Activated T-helper 1 cell treated with anti-CD3 and anti-CD28 coated beads, Interleukin-12 subunit alpha, Interleukin-12 subunit beta, Interleukin-2, Interleukin-4 antibody, amounts not matched to agents 30 ng/mL and 10 ng/mL and 1 ng/mL, durations not matched to agents 14 hours and 24 hours and 36 hours (primary cell): Measurements from ENCODE around the gene ASTN2. TPM values are rescaled to one million over a fixed set of nuclear protein-coding genes. Genes with fewer than 3 reads are reported as not detected.

ENCODE experiments used
- DNase-seq: peaks from one replicate; pipeline ENCODE4 v3.0.0; 2021; ENCODE audit warnings: low spot score
- H3K27ac Mint-ChIP-seq: one replicate; pipeline ENCODE4 v1.8.0; 2021; ENCODE audit warnings: mild to moderate bottlenecking, mixed read lengths
- H3K27me3 Mint-ChIP-seq: one replicate; pipeline ENCODE4 v1.8.0; 2022; ENCODE audit warnings: mild to moderate bottlenecking, moderate library complexity, mixed read lengths; ENCODE audit not compliant: insufficient read depth
- H3K36me3 Mint-ChIP-seq: one replicate; pipeline ENCODE4 v1.8.0; 2021; ENCODE audit warnings: low read depth, mixed read lengths
- H3K4me1 Mint-ChIP-seq: one replicate; pipeline ENCODE4 v1.8.0; 2021; ENCODE audit warnings: low read depth, mixed read lengths
- H3K4me3 Mint-ChIP-seq: one replicate; pipeline ENCODE4 v1.8.0; 2021; ENCODE audit warnings: mild to moderate bottlenecking, moderate library complexity, mixed read lengths
- H3K9me3 Mint-ChIP-seq: one replicate; pipeline ENCODE4 v1.8.0; 2021; ENCODE audit warnings: mixed read lengths
- intact Hi-C: fragments of 100-400 bp; cut with micrococcal nuclease; formaldehyde crosslinking; loops from one replicate; pipeline ENCODE4 v1.15.1; 2024
- total RNA-seq: library from RNA; stranded (reverse); gene quantifications from 2 replicates; pipeline ENCODE4 v1.2.3, GENCODE V29; 2022

ASTN2 gene
- total RNA-seq, 1 donor from 2014 or later: 3.3 TPM

DNA sequence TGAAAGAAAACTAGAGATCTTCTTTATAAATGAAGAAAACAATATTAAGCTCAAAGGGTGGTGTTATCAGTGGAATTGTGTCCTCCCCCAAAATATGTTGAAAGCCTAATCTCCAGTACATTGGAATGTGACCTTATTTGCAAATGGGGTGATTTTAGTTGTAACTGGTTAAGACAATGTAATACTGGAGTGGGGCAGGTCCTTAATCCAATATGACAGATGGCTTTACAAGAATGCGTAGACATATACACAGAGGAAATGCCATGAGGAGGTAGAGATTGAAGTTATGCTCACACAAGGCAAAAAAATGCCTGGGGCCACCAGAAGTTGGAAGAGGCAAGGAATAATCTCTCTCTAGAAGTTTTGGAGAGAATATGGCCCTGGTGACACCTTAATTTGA is 741.5 kb downstream of the ASTN2 start:
- Mint-ChIP-seq H3K4me1 (no peaks in the 10 kb centered on the region), H3K27me3 (no peaks in the 10 kb centered on the region), H3K27ac (no peak overlapping the region), H3K36me3 (peaks cover 3% of the 10 kb centered on the region), H3K4me3 (no peak overlapping the region), H3K9me3 (peaks cover 25% of the 10 kb centered on the region)
- no peak for DNase-seq
- intact Hi-C loops: no loop called here

DNA sequence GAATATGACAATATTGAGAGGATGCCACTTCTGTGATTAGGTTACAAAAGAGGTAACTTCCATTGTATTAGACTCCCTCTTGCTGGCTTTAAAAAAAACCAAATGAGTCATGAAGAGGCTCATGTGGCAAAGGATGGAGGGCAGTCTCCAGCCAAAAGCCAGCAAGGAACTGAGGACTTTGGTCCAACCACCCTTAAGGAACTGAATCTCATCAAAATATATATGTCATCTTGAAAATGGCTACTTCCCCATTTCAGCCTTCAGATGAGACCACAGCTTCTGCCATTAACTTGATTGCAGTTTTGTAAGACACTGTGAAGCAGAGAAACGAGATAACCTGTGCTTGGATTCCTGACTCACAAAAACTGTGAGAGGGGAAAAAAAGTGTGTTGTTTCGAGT is 743.3 kb downstream of the ASTN2 start:
- Mint-ChIP-seq H3K4me1 (no peaks in the 10 kb centered on the region), H3K9me3 (peaks cover 25% of the 10 kb centered on the region), H3K27me3 (no peaks in the 10 kb centered on the region), H3K27ac (no peak overlapping the region), H3K36me3 (peaks cover 3% of the 10 kb centered on the region), H3K4me3 (no peak overlapping the region)
- intact Hi-C loops: no loop called here
- DNase-seq: no peak

DNA sequence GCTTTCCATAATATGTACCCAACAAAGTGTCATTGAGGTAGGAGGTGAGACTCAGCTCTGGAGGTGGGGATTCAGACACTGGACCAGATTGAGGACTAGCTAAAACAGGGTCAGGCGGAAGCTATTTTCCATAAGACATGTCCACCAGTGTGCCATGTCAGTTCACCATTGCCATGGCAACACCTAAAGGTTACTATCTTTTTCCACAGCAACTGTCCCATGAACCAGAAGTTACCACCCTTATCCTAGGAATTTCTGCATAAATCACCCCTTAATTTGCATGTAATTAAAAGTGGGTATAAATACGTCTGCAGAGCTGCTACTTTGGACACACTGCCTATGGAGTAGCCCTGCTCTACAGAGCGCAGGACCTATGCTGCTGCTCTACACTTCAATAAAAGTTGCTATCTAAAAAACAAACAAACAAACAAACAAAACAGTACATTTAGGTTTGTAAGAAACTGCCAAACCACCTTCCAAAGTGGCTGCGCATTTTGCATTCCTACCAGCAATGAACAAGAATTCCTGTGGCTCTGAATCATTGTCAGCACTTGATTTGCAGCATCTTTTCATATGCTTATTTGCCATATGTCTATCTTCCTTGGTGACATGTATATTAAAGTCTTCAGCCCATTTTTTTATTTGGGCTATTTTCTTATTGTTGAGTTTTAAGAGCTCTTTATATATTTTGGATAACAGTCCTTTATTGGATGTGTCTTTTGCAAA is 745.7 kb downstream of the ASTN2 start:
- no peaks in the 10 kb centered on the region for H3K27me3 Mint-ChIP-seq
- no peak overlapping the region for H3K4me3 Mint-ChIP-seq
- peaks cover 10% of the 10 kb centered on the region for H3K9me3 Mint-ChIP-seq
- no peak for DNase-seq
- H3K36me3 Mint-ChIP-seq: peaks cover 3% of the 10 kb centered on the region
- H3K27ac Mint-ChIP-seq: no peak overlapping the region
- no peaks in the 10 kb centered on the region for H3K4me1 Mint-ChIP-seq
- intact Hi-C loops: loop anchor here (10.0 kb wide), 1 partner anchor 2004 kb away; no protein-coding TSS in a partner anchor

DNA sequence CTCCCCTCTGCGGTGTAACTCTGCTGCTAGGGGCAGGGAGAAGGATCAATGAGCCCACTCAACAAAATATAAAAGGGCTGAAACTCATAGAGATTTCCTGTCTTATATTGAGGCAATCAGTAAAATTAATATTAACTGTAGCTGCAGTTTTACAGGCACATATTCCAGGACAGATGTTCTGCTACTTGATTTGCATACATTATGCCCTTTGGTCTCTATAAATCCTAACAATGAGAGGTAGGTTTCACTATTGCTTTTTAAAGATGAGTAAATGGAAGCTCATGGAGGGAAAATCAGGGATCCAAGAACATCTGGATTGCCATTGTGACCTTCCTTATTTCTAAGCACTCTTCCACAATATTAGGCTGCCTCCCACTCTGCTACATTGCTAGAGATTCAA is 751.3 kb downstream of the ASTN2 start:
- Mint-ChIP-seq H3K9me3 (no peaks in the 10 kb centered on the region), H3K4me3 (no peak overlapping the region), H3K4me1 (no peaks in the 10 kb centered on the region), H3K36me3 (no peaks in the 10 kb centered on the region), H3K27me3 (no peaks in the 10 kb centered on the region), H3K27ac (no peak overlapping the region)
- intact Hi-C loops: loop anchor here (5.0 to 10.0 kb wide), 2 partner anchors 516 to 1999 kb away; no protein-coding TSS in a partner anchor
- DNase-seq: no peak

DNA sequence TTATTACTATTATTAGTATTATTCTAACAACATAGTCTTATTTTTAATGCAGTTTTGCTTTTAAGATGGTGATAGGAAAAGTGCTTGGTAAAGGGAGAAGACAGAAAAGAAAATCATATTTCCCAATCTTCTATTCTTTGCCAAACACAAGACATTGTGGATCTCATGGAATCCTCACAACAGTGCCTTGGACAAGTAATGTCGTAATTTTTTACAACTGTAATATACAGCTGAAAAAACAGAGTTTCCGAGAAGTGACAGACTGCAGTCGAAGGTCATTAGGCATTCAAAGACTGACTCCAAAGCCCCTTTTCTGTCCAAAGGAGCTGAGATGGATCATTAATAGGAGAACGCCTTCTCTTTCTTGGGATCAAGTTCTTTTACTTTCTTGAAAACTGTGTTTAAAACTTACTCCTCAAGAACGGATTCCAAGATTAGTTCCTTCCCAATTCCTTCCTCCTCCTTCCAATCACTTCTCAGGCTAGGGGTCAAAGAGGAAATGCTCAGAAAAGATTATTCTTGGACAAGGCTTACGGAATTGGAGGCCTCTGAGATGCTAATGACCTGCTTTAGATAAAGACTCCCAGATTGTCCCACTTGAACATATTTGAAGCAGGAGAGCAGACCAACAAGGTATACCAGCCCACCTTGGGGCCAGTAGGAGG is 752.1 kb downstream of the ASTN2 start:
- Mint-ChIP-seq H3K9me3 (no peaks in the 10 kb centered on the region), H3K36me3 (no peaks in the 10 kb centered on the region), H3K27me3 (no peaks in the 10 kb centered on the region), H3K27ac (no peak overlapping the region), H3K4me3 (no peak overlapping the region), H3K4me1 (no peaks in the 10 kb centered on the region)
- DNase-seq: no peak
- intact Hi-C loops: loop anchor here (5.0 to 10.0 kb wide), 2 partner anchors 515 to 1998 kb away; no protein-coding TSS in a partner anchor

DNA sequence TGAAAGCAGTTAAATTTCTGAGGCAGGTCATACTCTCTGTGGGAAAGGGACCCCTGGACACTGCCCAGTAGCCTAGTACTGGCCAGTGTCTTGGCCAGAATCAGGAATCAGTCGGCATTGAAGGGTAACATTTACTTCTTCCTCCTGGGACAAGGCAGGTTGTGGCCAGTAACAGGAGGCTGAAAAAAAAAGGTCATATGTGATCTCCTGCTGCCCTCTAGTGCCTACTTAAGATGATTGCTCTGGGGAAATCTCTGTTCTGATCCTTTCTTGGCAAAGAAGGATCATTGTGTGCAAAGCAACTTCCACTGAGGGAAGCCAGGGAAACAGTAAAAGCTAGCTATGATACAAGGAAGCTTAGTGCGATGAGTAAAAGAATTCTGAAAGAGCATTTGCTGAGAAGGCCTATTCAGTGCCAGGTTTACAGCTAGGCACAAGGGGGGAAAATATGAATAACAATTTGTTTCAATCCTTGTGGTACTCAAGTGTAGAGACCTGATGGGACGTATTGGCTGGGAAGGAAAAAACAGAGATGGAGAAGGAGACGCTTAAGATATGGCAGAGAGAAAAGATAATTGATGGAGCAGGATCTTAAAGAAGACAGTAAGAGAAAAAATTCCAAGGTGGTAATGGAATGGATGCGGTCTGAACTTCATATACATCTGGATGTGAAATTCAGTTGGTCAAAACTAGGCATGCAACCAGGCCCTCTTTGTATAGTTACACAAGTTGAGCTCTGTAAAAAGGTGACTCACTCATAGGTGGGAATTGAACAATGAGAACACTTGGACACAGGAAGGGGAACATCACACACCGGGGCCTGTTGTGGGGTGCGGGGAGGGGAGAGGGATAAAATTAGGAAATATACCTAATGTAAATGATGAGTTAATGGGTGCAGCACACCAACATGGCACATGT is 753.6 kb downstream of the ASTN2 start:
- intact Hi-C loops: loop anchor here (1.0 to 10.0 kb wide), 5 partner anchors 72 to 1996 kb away; no protein-coding TSS in a partner anchor
- DNase-seq: no peak

DNA sequence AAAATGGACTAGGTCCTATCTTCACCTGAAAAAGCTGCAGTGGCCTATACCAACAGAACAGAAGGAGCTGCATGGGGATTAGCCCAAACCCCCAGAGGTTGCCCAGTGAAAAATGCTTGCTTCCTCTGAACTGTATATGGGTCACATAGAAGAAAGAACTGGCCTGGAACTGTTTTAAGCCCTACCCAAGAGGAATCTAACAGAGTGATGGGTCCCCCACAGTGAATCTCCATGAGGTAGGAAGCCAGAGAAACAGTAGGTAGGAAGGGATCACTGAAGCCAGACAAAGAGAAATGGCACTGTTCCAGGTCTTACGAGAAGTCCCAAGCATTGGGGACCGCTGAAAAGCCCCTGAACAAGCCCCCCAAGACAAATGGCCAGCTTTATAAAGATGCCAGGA is 756.6 kb downstream of the ASTN2 start:
- Mint-ChIP-seq H3K27ac (no peak overlapping the region), H3K36me3 (no peaks in the 10 kb centered on the region), H3K4me1 (no peaks in the 10 kb centered on the region), H3K27me3 (no peaks in the 10 kb centered on the region), H3K9me3 (no peaks in the 10 kb centered on the region), H3K4me3 (no peak overlapping the region)
- DNase-seq: no peak
- intact Hi-C loops: no loop called here

More for the DNA sequence above, 753.6 kb downstream of the ASTN2 start:
- Mint-ChIP-seq H3K36me3 (no peaks in the 10 kb centered on the region), H3K27ac (no peak overlapping the region), H3K27me3 (no peaks in the 10 kb centered on the region), H3K4me3 (no peak overlapping the region), H3K4me1 (no peaks in the 10 kb centered on the region), H3K9me3 (no peaks in the 10 kb centered on the region)

DNA sequence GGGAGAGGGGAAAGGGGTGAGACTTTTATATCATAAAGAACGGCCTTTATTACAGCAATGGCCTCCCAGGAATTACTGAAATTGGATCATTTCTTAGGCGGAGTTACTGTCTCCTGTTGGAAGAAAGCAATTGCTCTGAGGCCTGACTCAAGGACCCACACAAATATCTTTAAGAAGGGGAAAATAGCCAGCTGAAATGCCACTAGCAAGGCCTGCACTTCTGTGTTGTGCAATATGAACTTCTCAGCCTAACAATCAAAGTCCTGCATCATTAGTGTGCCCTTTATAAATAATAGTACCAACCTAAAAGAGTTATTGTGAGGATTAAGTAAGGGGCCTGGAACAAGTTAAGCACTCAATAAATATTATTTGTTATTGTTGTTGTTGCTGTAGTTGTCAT is 757.9 kb downstream of the ASTN2 start:
- Mint-ChIP-seq H3K27me3 (no peaks in the 10 kb centered on the region), H3K4me1 (no peaks in the 10 kb centered on the region), H3K4me3 (no peak overlapping the region), H3K27ac (no peak overlapping the region), H3K9me3 (no peaks in the 10 kb centered on the region), H3K36me3 (no peaks in the 10 kb centered on the region)
- DNase-seq: no peak
- intact Hi-C loops: no loop called here

DNA sequence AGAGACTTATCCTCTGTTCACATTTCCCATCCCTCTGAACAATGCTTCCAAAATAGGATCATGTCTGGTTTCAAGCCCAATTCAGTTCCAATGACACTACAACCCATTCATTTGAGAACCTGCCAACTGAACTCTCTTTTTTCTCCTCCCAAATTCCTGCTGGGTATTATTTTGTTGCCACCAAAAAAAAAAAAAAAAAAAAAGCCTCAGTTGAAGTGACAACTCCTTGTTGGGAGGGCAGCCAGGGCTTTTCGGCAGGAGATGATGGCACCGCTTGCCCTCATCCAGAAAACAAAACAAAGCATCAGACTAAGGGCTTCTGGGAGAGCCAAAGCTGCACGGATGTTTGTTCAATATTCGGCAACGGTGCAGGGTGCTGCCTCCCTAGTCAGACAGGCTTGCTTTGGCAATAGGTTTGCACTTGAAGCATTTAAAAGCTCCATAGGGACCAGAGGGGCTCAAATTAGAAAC is 758.3 kb downstream of the ASTN2 start:
- H3K36me3 Mint-ChIP-seq: no peaks in the 10 kb centered on the region
- H3K9me3 Mint-ChIP-seq: no peaks in the 10 kb centered on the region
- no peak overlapping the region for H3K4me3 Mint-ChIP-seq
- intact Hi-C loops: no loop called here
- no peaks in the 10 kb centered on the region for H3K4me1 Mint-ChIP-seq
- no peak for DNase-seq
- no peak overlapping the region for H3K27ac Mint-ChIP-seq
- no peaks in the 10 kb centered on the region for H3K27me3 Mint-ChIP-seq

DNA sequence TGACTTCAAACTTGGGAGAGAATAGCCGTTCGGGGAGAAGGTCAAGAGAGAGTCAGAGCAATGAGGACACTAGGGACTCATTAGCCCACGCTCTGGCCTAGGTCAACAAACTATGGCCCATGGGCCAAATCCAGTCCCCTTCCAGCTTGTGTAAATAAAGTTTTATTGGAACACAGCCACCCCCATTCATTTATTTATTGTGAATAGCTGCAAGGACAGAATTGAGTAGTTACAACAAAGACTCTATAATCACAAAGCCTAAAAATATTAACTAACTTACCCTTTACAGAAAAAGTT is 760.9 kb downstream of the ASTN2 start:
- intact Hi-C loops: no loop called here
- Mint-ChIP-seq H3K36me3 (no peaks in the 10 kb centered on the region), H3K4me3 (no peak overlapping the region), H3K9me3 (no peaks in the 10 kb centered on the region), H3K4me1 (no peaks in the 10 kb centered on the region), H3K27me3 (no peaks in the 10 kb centered on the region), H3K27ac (no peak overlapping the region)
- no peak for DNase-seq

DNA sequence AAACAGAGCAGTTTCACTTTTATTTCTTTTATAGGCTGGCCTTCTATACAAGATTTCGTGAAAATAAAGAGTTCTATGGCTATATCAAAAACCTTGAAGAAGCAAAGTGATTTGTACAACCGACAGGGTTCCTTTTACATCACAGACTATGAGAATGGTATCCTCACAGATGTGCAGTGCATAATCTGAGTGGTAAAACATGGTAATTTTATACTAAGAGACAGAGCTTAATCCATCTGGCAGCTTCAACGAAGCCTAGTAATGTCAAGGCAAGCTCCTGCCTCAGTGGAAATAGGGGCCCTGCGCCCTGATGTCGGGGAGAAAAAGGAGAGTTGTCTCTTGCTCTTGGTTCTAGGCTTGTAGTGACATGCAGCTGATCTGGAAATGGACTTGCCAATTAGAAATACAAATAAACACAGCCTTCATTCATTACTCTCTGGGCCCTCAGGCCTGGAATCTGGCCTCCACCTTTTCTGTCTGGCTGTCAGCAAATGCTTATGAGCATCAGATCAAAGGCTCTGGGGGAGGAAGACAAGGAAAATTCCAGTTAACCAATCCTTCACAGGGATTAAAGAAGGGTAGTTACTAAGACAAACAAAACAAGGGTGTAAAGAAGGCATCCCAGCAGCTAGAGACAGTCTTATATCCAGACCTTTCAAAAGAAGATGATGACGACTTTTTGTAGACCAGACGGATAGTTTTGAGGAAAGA is 761.4 kb downstream of the ASTN2 start:
- H3K4me3 Mint-ChIP-seq: no peak overlapping the region
- intact Hi-C loops: no loop called here
- no peaks in the 10 kb centered on the region for H3K27me3 Mint-ChIP-seq
- no peak overlapping the region for H3K27ac Mint-ChIP-seq
- no peak for DNase-seq
- no peaks in the 10 kb centered on the region for H3K4me1 Mint-ChIP-seq
- no peaks in the 10 kb centered on the region for H3K9me3 Mint-ChIP-seq
- no peaks in the 10 kb centered on the region for H3K36me3 Mint-ChIP-seq

DNA sequence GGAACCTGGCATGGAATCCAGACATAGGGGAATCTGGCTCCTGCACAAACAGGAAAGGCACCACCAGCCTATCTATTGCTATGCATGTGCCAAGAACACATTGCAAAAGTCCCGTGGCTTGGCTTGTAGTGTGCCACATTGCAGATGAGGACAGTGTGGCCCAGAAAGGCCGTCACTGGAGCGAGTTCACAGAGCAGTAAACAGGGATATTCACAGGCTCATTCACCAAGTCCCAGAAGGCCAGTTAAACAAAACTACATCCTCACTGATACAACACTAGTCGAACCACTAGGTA is 767.4 kb downstream of the ASTN2 start:
- DNase-seq: no peak
- intact Hi-C loops: no loop called here
- no peak overlapping the region for H3K27ac Mint-ChIP-seq
- H3K9me3 Mint-ChIP-seq: no peaks in the 10 kb centered on the region
- H3K27me3 Mint-ChIP-seq: peaks cover 3% of the 10 kb centered on the region
- H3K4me3 Mint-ChIP-seq: no peak overlapping the region
- no peaks in the 10 kb centered on the region for H3K36me3 Mint-ChIP-seq
- H3K4me1 Mint-ChIP-seq: no peaks in the 10 kb centered on the region
